ENCODE measurements around the gene HHIPL1.
"Not testable (repeated sequence)": the region's sequence is repeated elsewhere in the genome, so short reads cannot be mapped to it uniquely, and the experiment has no call there.

HHIPL1 gene

DNA sequence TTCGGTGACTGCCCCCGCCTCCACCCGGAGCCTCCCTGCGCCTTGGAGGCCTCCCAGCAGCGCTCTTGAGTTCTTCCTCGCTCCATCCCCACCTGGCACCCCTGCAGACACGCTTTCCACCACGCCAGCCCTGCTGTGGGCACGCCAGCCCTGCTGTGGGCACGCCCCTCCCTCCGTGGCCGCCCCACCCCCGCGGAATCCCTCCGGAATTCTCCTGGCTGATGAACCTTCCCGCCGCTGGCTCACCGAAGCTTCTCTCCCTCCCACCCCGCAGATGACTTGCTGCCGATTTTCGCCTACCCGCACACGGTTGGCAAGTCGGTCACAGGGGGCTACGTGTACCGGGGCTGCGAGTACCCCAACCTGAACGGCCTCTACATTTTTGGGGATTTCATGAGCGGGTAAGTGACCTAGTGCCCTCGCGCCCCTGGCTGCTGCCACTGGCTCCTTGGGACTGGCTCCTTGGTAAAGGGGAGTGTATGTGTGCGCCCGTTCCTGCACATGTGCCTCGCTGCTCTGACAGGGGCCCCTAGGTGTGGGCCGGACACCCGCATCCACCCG is 15.2 kb downstream of the HHIPL1 start:
- no peak for DNase-seq (ENCODE audit: low read depth in 3 of 3)

DNA sequence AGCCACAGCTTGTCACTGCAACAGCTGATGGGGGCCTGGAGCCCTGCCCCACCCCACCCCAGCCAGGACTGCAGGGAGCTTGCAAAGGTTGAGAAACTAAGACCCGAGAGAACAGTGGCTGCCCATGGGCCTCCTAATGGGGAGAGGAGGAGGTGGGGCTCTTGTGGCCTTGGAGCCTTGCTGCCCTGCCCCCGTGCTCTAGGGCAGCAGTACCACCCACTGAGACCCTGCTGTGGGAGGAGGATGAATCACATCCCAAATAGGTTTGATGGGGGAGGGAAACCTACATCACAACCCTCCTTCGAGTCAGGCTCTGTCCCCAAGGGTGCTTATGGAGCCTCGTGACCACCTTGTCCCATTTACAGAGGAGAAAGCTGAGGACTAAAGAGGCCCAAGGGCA is 15.9 kb downstream of the HHIPL1 start:
- no peak for DNase-seq (ENCODE audit: low read depth in 3 of 3)

- not testable (repeated sequence) for DNase-seq (ENCODE audit: low read depth in 3 of 3)
These were observed 16.3 kb downstream of the HHIPL1 start for GRCh38 chr14:99661206-99661605.

DNA sequence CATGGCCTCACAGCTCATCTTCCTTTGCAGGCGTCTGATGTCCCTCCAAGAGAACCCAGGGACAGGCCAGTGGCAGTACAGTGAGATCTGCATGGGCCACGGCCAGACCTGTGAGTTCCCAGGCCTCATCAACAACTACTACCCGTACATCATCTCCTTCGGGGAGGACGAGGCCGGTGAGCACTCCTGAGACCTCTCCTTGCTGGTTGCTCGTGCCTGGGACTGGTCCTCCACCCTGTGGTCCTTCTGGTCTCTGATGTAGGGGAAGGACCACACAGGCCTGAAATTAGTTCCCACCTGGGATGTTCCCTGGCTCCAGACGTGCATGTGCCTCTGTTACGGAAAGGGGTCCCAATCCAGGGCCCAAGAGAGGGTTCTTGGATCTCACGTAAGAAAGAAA is 17.9 kb downstream of the HHIPL1 start:
- no peak for DNase-seq (ENCODE audit: low read depth in 3 of 3)

GRCh38 chr14:99663386-99664057 is 18.6 kb downstream of the HHIPL1 start:
- no peak for DNase-seq (ENCODE audit: low read depth in 3 of 3)

GRCh38 chr14:99664058-99664936 is 19.4 kb downstream of the HHIPL1 start:
- DNase-seq (ENCODE audit: low read depth in 3 of 3): no peak

GRCh38 chr14:99664937-99665273 is 20.0 kb downstream of the HHIPL1 start:
- DNase-seq (ENCODE audit: low read depth in 3 of 3): no peak

DNA sequence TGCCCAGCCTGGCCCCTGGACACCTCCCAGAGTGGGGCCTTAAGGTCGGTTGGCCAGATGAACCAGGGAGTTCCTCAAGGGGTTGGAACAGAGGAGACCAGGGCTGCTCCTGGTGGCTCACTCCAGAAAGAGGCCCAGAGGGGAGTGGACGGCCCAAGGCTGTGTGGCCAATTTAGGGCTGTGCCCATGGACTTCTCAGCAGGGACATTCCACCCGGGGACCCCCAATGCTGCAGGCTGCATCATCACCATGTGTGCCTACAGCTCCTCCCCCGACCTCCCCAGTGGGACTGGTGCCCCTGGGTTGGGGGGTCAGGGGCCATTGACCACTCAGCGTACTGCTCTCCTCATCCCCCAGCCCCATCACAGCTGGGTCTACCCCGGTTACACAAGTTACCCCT is 21.6 kb downstream of the HHIPL1 start:
- DNase-seq (ENCODE audit: low read depth in 3 of 3): no peak

GRCh38 chr14:99667045-99667444 is 22.1 kb downstream of the HHIPL1 start:
- no peak for DNase-seq (ENCODE audit: low read depth in 3 of 3)

GRCh38 chr14:99667821-99668220 is 22.9 kb downstream of the HHIPL1 start:
- DNase-seq (ENCODE audit: low read depth in 3 of 3): no peak

GRCh38 chr14:99668307-99669295 is 23.7 kb downstream of the HHIPL1 start:
- DNase-seq (ENCODE audit: low read depth in 3 of 3): no peak

GRCh38 chr14:99670361-99671234 is 25.7 kb downstream of the HHIPL1 start:
- no peak for DNase-seq (ENCODE audit: low read depth in 3 of 3)

GRCh38 chr14:99671235-99672224 is 26.6 kb downstream of the HHIPL1 start:
- no peak for DNase-seq (ENCODE audit: low read depth in 3 of 3)

- DNase-seq (ENCODE audit: low read depth in 3 of 3): no peak
These were observed 27.8 kb downstream of the HHIPL1 start for GRCh38 chr14:99672506-99673304.

GRCh38 chr14:99673305-99674063 is 28.6 kb downstream of the HHIPL1 start:
- no peak for DNase-seq (ENCODE audit: low read depth in 3 of 3)

- no peak for DNase-seq (ENCODE audit: low read depth in 3 of 3)
These were observed 29.2 kb downstream of the HHIPL1 start for GRCh38 chr14:99674064-99674650.

GRCh38 chr14:99674776-99675381 is 29.9 kb downstream of the HHIPL1 start:
- DNase-seq (ENCODE audit: low read depth in 3 of 3): no peak

Data from stimulated activated CD4-positive, alpha-beta T cell treated with anti-CD3 and anti-CD28 coated beads, TNF-alpha, amount 100 ng/mL, for 4 hours (primary cell).